ENCODE data around the gene CATSPERB. TPM values are rescaled to one million over a fixed set of nuclear protein-coding genes. Genes with fewer than 3 reads are reported as not detected.

CATSPERB gene
- total and polyA plus RNA-seq, 11 donors: 0.04 to 1.3 (median 0.26) TPM; not detected in 3

DNA sequence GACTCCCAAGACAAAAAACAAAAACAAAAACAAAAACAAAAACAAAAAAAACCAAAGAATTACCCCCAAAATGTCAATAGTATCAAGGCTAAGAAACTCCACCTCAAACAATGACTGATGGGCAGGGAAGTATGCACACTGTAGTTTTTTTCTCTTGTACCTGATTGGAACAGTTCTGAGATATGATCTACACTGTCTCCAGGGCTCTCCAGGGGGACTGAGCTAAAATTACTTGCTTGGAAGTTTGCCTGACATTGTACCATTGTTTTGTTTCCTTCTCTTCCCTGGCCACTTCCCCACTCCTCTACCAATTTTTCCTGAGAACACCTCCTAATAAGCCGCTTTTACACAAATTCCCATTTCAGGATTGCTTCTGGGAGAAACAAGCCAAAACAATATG, 22.3 kb upstream of the CATSPERB start:
- no peak for TF ChIP-seq POLR2A (IDR thresholded peaks at IDR 0.05)
- no peak for TF ChIP-seq CTCF (IDR thresholded peaks at IDR 0.05)
- DNase-seq: peak in 2 of 5 donors; percentile 8 to 19
- H3K4me3 ChIP-seq: no peak overlapping the region
- ATAC-seq: peak; percentile 57 to 87 (median 68)
- peak overlapping the region in 11 of 12 donors; percentile 27 to 77 (median 60) for H3K27ac ChIP-seq
- peaks cover 0 to 19% (median 2%) of the 10 kb centered on the region in 12 donors for H3K4me1 ChIP-seq
- no peaks in the 10 kb centered on the region for H3K27me3 ChIP-seq
- H3K36me3 ChIP-seq: no peaks in the 10 kb centered on the region
- no peaks in the 10 kb centered on the region for H3K9me3 ChIP-seq
- WGBS, 4 donors: 59 to 79% (median 65%) methylated on average over 1 of the region's 1 CpG
- intact Hi-C loops (cut with DNase I): no loop called here

DNA sequence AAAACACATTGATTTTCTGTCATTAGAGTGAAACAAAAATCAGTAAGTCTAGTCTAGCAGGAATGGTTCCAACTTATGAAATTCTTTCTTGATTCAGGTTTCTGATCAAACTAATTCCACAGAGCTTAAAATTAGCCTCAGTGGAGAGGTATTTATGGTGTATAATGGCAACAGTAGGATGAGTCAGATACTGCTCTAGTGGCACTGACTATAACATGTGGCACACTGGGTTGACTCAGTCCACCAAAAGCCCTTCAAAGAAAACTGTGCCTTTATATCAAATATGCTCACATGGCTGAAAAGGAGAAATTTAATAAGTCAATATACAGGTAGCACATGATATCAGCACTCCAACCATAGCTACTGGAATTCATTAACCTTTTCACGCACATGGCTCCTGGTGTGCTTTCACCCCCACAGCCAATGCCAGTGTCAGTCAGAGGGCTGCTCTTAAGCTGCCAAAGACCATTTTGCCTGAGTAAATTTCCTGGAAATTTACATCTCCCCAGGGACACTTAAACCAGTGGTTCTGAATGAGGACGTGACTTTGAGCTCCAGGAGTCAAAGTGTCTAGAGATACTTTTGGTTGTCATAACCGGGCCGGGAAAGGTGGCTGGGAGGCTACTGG, 21.7 kb upstream of the CATSPERB start:
- peaks cover 0 to 19% (median 2%) of the 10 kb centered on the region in 12 donors for H3K4me1 ChIP-seq
- H3K27ac ChIP-seq: peak overlapping the region in 10 of 12 donors; percentile 27 to 72 (median 55)
- no peaks in the 10 kb centered on the region for H3K36me3 ChIP-seq
- H3K4me3 ChIP-seq: no peak overlapping the region
- no peak for TF ChIP-seq POLR2A (IDR thresholded peaks at IDR 0.05)
- TF ChIP-seq CTCF (IDR thresholded peaks at IDR 0.05): no peak
- DNase-seq (no peak), ATAC-seq (no peak)
- intact Hi-C loops (cut with DNase I): no loop called here
- no peaks in the 10 kb centered on the region for H3K9me3 ChIP-seq
- no peaks in the 10 kb centered on the region for H3K27me3 ChIP-seq
- 44 to 68% (median 50%) methylated on average over 4 of the region's 4 CpGs for WGBS, 4 donors

DNA sequence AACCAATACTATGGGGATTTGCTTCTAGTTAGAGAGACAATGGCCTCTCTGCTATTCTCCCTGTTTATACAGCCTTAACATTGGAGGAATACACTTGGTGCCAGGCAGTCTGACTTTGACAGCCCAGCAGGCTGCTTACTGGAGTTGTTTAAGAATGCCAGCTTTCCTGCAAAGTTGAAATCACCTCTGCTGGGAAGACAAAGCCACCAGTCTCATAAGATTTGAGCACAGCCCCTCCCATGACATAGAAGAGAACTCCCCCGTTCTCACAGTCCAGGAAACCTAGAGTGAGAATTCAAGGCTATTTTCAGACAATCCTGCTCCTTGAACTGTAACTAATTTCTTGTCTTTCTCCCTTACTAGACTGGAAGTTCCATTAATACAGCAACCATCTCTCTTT, 21.1 kb upstream of the CATSPERB start:
- Histone ChIP-seq H3K9me3 (no peaks in the 10 kb centered on the region), H3K27ac (peak overlapping the region in 8 of 12 donors; percentile 45 to 72 (median 60)), H3K36me3 (no peaks in the 10 kb centered on the region), H3K4me1 (peaks cover 0 to 19% (median 2%) of the 10 kb centered on the region in 12 donors), H3K4me3 (no peak overlapping the region), H3K27me3 (no peaks in the 10 kb centered on the region)
- ATAC-seq (no peak), DNase-seq (no peak)
- no peak for TF ChIP-seq POLR2A (IDR thresholded peaks at IDR 0.05)
- no peak for TF ChIP-seq CTCF (IDR thresholded peaks at IDR 0.05)
- intact Hi-C loops (cut with DNase I): no loop called here
- WGBS, 4 donors: 25 to 40% (median 32%) methylated on average over 1 of the region's 1 CpG

- intact Hi-C loops (cut with DNase I): no loop called here
- 79 to 84% (median 83%) methylated on average over 2 of the region's 2 CpGs for WGBS, 4 donors
Measured at GRCh38 chr14:91751719-91752118, 19.8 kb upstream of the CATSPERB start.

More at GRCh38 chr14:91751719-91752118, 19.8 kb upstream of the CATSPERB start:
- Histone ChIP-seq H3K4me3 (no peak overlapping the region), H3K9me3 (no peaks in the 10 kb centered on the region), H3K4me1 (peaks cover 0 to 19% (median 2%) of the 10 kb centered on the region in 12 donors), H3K27me3 (no peaks in the 10 kb centered on the region), H3K27ac (no peak overlapping the region), H3K36me3 (no peaks in the 10 kb centered on the region)
- DNase-seq: no peak
- no peak for TF ChIP-seq POLR2A (IDR thresholded peaks at IDR 0.05)
- TF ChIP-seq CTCF (IDR thresholded peaks at IDR 0.05): no peak
- no peak for ATAC-seq

Measured in heart left ventricle (tissue), 16 donors.